Measurements from ENCODE around the gene CFAP73. TPM values are rescaled to one million over a fixed set of nuclear protein-coding genes. Genes with fewer than 3 reads are reported as not detected.

Gene CFAP73
- total and polyA plus RNA-seq, 3 donors from 2014 or later = 0.81 to 1.2 TPM; not detected in 1

- Histone ChIP-seq H3K27me3 (no peaks in the 10 kb centered on the region), H3K4me1 (no peaks in the 10 kb centered on the region), H3K27ac (no peak overlapping the region), H3K4me3 (no peak overlapping the region), H3K36me3 (ENCODE audit: low read depth, missing control alignments) (no peaks in the 10 kb centered on the region), H3K9me3 (no peaks in the 10 kb centered on the region)
- intact Hi-C loops (cut with DNase I; ENCODE audit: low total_unique reads) = no loop called here
- no peak for TF ChIP-seq POLR2A (IDR thresholded peaks at IDR 0.05)
- TF ChIP-seq, protein P1, sequence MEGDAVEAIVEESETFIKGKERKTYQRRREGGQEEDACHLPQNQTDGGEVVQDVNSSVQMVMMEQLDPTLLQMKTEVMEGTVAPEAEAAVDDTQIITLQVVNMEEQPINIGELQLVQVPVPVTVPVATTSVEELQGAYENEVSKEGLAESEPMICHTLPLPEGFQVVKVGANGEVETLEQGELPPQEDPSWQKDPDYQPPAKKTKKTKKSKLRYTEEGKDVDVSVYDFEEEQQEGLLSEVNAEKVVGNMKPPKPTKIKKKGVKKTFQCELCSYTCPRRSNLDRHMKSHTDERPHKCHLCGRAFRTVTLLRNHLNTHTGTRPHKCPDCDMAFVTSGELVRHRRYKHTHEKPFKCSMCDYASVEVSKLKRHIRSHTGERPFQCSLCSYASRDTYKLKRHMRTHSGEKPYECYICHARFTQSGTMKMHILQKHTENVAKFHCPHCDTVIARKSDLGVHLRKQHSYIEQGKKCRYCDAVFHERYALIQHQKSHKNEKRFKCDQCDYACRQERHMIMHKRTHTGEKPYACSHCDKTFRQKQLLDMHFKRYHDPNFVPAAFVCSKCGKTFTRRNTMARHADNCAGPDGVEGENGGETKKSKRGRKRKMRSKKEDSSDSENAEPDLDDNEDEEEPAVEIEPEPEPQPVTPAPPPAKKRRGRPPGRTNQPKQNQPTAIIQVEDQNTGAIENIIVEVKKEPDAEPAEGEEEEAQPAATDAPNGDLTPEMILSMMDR (IDR thresholded peaks at IDR 0.05) = no peak
- DNase-seq = no peak
- WGBS, 2 donors = 61 to 65% methylated on average over 20 to 39 of the region's 39 CpGs
Observed at GRCh38 chr12:113112043-113112899, 37.3 kb upstream of the CFAP73 start.

DNA sequence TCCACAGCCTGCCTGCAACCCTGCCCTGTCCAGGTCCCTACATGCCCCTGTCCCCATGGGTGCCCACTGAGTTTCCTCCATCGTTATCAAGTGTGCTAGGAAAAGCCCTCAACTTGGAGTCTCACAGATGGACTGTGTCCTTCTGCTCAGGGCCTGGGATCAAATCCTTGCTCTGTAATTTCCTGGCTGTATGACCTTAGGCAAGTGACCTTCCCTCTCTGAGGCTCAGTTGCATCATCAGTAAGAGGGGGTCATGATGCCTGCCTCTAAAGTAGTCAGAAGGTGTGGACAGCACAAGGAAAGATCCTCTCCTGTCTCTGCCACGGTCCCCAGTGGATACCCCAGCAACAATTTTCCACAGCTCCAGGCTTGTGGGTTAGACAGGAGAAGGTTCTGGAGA lies 36.1 kb upstream of the CFAP73 start:
- H3K27ac ChIP-seq = no peak overlapping the region
- intact Hi-C loops (cut with DNase I; ENCODE audit: low total_unique reads) = no loop called here
- no peaks in the 10 kb centered on the region for H3K9me3 ChIP-seq
- TF ChIP-seq POLR2A (IDR thresholded peaks at IDR 0.05) = no peak
- TF ChIP-seq, protein P1 (IDR thresholded peaks at IDR 0.05) = no peak
- no peak overlapping the region for H3K4me3 ChIP-seq
- H3K36me3 ChIP-seq (ENCODE audit: low read depth, missing control alignments) = no peaks in the 10 kb centered on the region
- no peaks in the 10 kb centered on the region for H3K4me1 ChIP-seq
- no peaks in the 10 kb centered on the region for H3K27me3 ChIP-seq
- no peak for DNase-seq
- 75 to 88% methylated on average over 2 of the region's 2 CpGs for WGBS, 2 donors

DNA sequence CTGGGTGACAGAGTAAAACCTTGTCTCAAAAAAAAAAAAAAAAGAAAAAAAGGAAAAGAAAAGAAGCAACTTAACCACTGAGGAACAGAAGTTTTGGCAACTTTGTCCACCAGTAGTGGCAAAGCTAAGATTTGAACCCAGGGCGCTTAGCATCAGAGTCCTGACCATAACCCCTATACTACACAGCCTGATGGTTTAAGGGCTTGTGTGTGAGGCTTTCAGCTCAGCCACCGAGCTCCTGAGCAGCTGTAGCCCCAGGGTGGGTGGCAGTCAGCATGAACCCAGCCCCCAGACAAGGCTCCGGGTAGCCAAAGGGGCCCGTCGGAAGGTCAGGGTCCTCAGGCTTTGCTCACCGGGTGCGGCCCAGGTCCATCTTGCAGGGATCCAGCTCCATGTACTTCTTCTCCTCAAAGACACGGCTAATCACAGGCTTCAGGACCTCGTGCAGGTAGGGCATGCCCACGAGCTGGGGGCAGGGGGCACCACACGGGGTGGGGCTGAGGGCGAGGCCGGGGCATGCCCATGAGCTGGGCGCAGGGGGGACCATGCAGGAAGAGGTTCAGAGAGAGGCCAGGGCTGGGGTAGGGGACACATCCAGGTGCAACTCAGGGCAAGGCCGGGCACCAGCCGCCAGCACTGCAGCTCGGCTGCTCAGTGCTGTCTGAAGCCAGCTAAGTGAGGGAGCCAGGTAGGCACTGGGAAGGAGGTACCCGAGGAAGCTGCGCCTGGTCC lies 34.9 kb upstream of the CFAP73 start:
- H3K27me3 ChIP-seq = no peaks in the 10 kb centered on the region
- H3K9me3 ChIP-seq = no peaks in the 10 kb centered on the region
- no peak for DNase-seq
- TF ChIP-seq, protein P1 (IDR thresholded peaks at IDR 0.05) = no peak
- no peak for TF ChIP-seq POLR2A (IDR thresholded peaks at IDR 0.05)
- H3K4me3 ChIP-seq = no peak overlapping the region
- no peaks in the 10 kb centered on the region for H3K4me1 ChIP-seq
- H3K27ac ChIP-seq = no peak overlapping the region
- H3K36me3 ChIP-seq (ENCODE audit: low read depth, missing control alignments) = no peaks in the 10 kb centered on the region
- intact Hi-C loops (cut with DNase I; ENCODE audit: low total_unique reads) = no loop called here
- WGBS, 2 donors = 86 to 91% methylated on average over 12 to 19 of the region's 19 CpGs

- WGBS, 2 donors = 73 to 78% methylated on average over 16 to 22 of the region's 22 CpGs
- Histone ChIP-seq H3K4me1 (no peaks in the 10 kb centered on the region), H3K36me3 (ENCODE audit: low read depth, missing control alignments) (no peaks in the 10 kb centered on the region), H3K27ac (no peak overlapping the region), H3K9me3 (no peaks in the 10 kb centered on the region), H3K27me3 (no peaks in the 10 kb centered on the region), H3K4me3 (no peak overlapping the region)
- intact Hi-C loops (cut with DNase I; ENCODE audit: low total_unique reads) = no loop called here
- no peak for TF ChIP-seq POLR2A (IDR thresholded peaks at IDR 0.05)
- TF ChIP-seq, protein P1 (IDR thresholded peaks at IDR 0.05) = no peak
- no peak for DNase-seq
Observed at GRCh38 chr12:113115455-113116126, 33.9 kb upstream of the CFAP73 start.
